Neural progenitor cell (in vitro differentiated cells): ENCODE results near the gene SIX3.

ENCODE experiments used
- CTCF ChIP-seq: fragments of 200-600 bp; sonication (generic); IDR thresholded peaks from 2 replicates; pipeline ENCODE4 v1.5.1; 2017; ENCODE audit warnings: antibody characterized with exemption, mild to moderate bottlenecking
- EZH2phosphoT487 ChIP-seq: fragments of 200-600 bp; sonication (generic); IDR thresholded peaks from 2 replicates; pipeline ENCODE4 v1.6.1; 2017; ENCODE audit warnings: antibody characterized with exemption

- TF ChIP-seq EZH2phosphoT487, result no peak
- no peak for TF ChIP-seq CTCF
Observed at GRCh38 chr2:44962176-44962695, 20.7 kb downstream of the SIX3 start.
